Measurements from ENCODE around the gene PARL.

The PARL gene

GRCh38 chr3:183779896-183780465 lies 104.7 kb downstream of the PARL start:
- DNase-seq: no peak
- Histone ChIP-seq H3K79me2 (ENCODE audit: low read length) (peaks cover 26% of the 10 kb centered on the region), H3K9me2 (replicated peaks; ENCODE audit: insufficient read depth, low read length) (no peaks in the 10 kb centered on the region), H4K20me1 (ENCODE audit: insufficient read depth, low read length) (no peaks in the 10 kb centered on the region), H3F3A (ENCODE audit: insufficient read depth, low read length) (no peaks in the 10 kb centered on the region), H3K27ac (ENCODE audit: low read length) (no peak overlapping the region), H3K4me1 (ENCODE audit: low read length) (no peaks in the 10 kb centered on the region), H3K27me3 (replicated peaks; ENCODE audit: insufficient read depth, low read length) (no peaks in the 10 kb centered on the region), H3K4me3 (ENCODE audit: low read length) (no peak overlapping the region), H3K4me2 (ENCODE audit: low read depth, low read length) (no peak overlapping the region), H3K36me3 (replicated peaks; ENCODE audit: insufficient read depth, low read length) (peaks cover 22% of the 10 kb centered on the region), H2AFZ (ENCODE audit: low read length) (no peak overlapping the region), H3K9me3 (replicated peaks; ENCODE audit: insufficient read depth, low read length) (no peaks in the 10 kb centered on the region), H3K9ac (ENCODE audit: low read length) (no peak overlapping the region)
- TF ChIP-seq EZH2phosphoT487 (IDR thresholded peaks at IDR 0.05; ENCODE audit: low read length): no peak

All from MM.1S (cell line).